Measurements from ENCODE around the gene IFT52. TPM values are rescaled to one million over a fixed set of nuclear protein-coding genes. Genes with fewer than 3 reads are reported as not detected.
"Not testable (repeated sequence)": the region's sequence is repeated elsewhere in the genome, so short reads cannot be mapped to it uniquely, and the experiment has no call there.

IFT52 gene
- polyA plus RNA-seq, 4 donors, result 72.9 to 84.7 (median 77.3) TPM

DNA sequence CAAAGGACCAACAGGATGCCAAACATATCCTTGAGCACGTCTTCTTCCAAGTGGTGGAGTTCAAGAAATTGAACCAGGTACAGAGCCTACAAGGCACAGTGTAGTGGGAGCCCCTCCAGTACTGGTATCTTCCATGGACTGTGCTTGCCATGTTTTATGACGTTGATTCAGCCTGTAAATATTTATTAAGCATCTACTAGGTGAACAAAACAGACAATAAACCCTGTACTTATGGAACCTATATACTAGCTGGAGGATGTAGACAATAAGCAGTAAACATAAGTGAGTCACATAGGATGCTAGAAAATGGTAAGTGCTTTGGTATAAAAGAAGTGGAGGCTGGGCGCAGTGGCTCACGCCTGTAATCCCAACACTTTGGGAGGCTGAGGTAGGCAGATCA, 51.8 kb downstream of the IFT52 start:
- DNase-seq (ENCODE audit: low read depth in 4 of 4, low spot score in 3 of 4), result no peak

DNA sequence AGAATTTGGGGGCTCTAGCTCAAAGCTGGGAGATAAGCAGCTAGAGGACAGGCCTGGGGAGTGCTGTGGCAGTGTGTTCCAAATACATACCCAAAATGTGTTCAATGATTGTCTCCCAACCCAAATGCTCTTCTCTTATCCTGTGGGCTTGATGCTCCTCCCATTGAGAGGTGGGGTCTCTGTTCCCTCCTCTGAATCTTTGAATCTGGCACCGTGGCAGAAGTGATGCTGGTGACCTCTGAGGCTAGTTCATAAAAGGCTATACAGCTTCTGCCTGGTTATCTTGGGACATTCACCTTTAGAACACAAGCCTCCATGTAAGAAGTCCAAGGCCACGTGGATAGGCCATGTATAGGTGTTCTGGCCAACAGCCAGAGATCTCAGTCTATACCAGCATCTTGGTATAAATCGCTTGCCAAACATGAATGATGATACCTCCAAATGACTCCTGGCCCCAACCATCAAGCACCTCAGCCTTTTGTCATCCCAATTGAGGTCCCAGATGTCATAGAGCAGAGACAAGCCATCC, 60.3 kb downstream of the IFT52 start:
- DNase-seq (ENCODE audit: low read depth in 4 of 4, low spot score in 3 of 4), result no peak

DNA sequence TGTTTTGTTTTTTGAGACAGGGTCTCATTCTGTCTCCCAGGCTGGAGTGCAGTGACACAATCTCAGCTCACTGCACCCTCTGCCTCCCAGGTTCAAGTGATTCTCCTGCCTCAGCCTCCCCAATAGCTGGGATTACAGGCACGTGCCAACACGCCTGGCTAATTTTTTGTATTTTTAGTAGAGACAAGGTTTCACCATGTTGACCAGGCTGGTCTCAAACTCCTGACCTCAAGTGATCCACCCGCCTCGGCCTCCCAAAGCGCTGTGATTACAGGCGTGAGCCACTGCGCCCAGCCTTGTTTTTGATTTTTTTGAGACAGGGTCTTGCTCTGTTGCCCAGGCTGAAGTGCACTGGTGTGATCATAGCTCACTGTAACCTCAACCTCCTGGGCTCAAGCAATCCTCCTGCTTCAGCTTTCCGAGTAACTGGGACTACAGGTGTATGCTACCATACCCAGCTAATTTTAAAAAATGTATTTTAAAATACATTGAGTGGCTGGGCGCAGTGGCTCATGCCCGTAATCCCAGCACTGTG, 61.0 kb downstream of the IFT52 start:
- not testable (repeated sequence) for DNase-seq (ENCODE audit: low read depth in 4 of 4, low spot score in 3 of 4)

DNA sequence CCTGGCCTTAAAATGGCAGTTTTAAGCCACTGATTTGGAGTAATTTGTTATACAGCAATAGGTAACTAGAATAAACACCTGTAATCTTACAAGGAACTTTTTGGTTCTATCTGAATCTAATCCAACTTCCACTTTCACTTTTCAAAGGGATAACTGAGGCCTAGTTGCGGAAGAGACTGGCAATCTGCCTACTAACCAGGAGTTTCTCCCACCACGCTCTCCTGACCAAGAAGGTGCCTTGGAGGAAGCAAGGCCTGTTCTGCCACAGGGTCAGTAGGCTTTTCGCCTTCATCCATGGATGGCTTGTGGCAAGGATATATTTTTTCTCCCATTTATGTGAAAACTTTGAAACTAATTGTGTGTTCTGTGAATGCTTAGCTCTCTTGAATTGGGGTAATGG, 63.2 kb downstream of the IFT52 start:
- DNase-seq (ENCODE audit: low read depth in 4 of 4, low spot score in 3 of 4), result no peak

DNA sequence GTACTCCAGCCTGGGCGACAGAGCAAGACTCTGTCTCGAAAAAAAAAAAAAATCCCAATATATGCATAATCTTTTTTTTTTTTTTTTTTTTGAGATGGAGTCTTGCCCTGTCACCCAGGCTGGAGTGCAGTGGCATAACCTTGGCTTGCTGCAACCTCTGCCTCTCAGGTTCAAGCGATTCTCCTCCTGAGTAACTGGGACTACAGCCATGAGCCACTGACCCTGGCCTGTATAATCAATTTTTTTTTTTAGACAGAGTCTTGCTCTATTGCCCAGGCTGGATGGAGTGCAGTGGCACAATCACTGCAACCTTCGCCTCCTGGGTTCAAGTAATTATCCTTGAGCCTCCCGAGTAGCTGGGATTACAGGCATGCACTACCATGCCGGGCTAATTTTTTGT, 64.4 kb downstream of the IFT52 start:
- DNase-seq (ENCODE audit: low read depth in 4 of 4, low spot score in 3 of 4), result not testable (repeated sequence)

DNA sequence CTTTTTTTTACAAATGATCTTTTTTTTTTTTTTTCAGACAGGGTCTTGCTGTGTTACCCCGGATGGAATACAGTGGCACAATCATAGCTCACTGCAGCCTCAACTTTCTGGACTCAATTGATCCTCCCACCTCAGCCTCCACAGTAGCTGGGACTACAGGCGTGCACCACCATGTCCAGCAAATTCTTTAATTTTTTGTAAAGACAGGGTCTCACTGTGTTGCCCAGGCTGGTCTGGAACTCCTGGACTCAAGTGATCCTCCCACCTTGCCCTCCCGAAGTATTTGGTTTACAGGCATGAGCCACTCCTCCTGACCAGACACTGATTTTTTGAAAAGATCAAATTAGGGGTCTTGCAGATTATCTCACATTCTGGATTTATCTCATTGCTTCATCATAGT, 65.2 kb downstream of the IFT52 start:
- no peak for DNase-seq (ENCODE audit: low read depth in 4 of 4, low spot score in 3 of 4)

DNA sequence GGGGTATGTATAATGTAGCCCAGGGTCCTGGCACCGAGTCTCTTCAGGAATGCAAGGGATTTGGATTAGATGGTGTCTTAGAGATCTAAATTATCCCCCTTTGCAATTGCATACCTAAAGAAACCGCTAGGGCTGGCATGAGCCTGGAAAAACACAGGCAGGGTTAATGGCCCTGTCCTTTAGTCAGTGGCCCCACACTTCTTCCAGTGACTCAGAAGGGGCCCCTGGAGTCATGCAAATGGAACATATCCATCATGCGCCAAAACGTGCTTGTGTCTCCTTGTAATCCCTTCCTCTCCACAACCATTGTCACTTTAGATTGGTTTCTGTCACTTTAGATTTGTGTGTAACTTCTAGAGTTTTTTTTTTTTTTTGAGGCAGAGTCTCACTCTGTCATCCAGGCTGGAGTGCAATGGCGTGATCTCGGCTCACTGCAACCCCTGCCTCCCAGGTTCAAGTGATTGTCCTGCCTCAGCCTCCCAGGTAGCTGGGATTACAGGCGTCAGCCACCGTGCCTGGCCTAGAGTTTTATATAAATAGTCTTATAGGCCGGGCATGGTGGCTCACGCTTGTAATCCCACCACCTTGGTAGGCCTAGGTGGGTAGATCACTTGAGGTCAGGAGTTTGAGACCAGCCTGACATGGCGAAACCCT, 67.5 kb downstream of the IFT52 start:
- no peak for DNase-seq (ENCODE audit: low read depth in 4 of 4, low spot score in 3 of 4)

DNA sequence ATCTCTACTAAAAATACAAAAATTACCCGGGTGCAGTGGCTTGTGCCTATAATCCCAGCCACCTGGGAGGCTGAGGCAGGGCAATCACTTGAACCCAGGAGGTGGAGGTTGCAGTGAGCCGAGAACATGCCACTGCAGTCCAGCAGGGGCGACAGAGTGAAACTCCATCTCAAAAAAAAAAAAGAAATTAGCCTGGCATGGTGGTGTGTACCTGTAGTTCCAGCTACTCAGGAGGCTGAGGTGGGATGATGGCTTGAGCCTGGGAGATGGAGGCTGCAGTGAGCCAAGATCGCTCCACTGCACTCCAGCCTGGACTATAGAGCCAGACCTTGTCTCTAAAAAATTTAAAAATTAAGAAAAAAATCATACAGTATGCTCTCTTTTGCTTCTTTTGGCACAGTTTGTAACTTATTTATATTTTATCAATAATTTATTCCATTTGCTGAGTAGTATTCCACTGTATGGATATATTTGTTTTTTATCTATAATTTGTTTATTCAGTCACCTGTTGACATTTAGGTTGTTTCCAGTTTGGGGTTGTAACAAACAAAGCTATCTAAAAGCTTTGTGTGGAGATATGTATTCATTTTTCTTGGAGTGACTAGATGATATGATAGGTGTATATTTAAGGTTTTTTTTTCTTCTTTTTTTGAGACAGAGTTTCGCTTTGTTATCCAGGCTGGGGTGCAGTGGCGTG, 68.1 kb downstream of the IFT52 start:
- DNase-seq (ENCODE audit: low read depth in 4 of 4, low spot score in 3 of 4), result no peak

DNA sequence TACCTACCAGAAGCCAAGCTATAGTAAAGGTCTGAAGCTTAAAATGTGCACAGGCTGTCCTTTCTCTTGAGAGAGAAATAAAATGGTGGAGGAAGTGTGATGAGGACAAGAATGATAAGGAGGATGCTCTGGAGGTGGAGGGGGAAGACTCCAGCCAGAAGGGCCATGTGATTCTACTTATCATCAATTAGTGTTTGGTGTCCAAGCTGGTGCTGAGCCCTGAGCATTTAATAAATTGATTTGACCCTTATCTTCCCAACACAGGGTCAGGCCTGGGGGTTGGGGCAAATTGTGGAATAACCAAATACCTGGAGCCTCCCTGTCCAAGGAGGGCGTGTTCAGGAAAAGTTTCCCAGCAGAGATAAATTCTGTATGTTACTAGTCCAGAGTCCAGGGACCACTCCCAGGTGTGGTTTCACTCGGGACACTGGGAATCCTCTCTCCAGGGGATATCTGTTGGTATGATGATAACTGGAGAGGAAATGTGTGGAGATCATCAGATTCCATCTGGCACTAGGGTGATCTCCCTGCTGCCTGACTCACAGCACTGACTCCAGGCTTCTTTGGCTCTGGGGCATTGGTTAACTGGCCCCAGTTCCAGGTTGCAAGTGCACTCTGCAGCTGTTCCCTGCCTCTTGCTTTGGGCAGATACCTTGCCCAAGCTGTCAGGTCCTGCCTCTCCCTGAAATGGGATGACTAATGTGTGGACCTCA, 72.4 kb downstream of the IFT52 start:
- DNase-seq (ENCODE audit: low read depth in 4 of 4, low spot score in 3 of 4), result no peak

DNA sequence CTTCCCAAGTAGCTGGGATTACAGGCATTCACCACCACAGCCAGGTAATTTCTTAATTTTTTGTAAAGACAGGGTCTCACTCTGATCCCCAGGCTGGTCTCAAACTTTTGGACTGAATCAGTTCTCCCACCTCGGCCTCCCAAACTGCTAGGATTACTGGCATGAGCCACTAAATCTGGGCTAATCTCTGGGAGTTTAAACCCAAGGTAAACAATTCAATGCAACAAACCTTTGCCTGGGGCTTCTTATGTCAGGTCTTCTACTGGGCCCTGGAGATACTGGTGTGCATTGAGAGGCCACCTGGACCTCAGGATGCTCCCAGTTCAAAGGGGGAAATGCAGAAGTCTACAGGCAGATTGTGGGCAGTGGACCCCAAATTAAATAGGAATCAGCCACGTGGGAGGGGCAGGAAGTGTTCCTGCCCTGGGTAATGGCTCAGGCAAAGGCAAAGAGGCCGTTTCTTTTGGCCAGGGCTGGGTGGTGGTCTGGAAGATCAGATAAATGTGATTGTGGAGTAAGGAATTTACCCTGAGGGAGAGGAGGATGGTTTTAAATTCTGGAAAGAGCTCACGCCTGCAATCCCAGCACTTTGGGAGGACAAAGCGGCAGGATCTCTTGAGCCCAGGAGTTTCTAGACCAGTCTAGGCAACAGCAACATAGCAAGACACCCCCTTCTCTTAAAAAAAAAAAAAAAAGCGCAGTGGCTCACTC, 74.9 kb downstream of the IFT52 start:
- no peak for DNase-seq (ENCODE audit: low read depth in 4 of 4, low spot score in 3 of 4)

DNA sequence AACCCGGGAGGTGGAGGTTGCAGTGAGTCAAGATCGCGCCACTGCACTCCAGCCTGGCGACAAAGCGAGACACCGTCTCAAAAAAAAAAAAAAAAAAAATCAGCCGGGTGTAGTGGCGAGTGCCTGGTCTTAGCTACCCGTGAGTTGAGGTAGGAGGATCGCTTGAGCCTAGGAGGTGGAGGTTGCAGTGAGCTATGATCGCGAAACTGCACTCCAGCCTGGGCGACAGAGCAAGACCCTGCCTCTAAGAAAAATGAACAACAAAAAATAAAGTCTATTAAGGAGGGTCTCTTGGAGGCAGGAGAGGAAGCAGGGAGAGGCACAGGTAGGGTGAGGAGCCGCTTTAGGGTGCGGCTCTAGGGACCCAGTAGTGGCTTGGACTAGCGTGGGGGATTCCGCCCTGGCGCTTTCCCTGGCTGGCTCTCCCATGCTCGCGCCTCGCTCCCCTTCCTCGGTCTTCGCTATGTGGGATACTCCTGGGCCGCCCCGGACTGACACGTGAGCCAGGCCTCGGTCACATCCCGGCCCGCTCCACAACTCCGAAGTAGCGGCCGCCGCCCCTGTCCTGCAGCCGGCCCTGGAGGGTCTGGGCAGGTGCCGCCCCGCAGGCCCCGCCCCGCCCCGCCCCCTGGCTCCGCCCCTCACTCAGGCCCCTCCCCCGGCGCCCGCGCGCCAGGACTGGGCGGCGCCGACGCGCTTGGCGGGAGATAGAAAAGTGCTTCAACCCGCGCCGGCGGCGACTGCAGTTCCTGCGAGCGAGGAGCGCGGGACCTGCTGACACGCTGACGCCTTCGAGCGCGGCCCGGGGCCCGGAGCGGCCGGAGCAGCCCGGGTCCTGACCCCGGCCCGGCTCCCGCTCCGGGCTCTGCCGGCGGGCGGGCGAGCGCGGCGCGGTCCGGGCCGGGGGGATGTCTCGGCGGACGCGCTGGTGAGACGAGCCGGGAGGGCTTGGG, 75.9 kb downstream of the IFT52 start, which contains the start of gene MYBL2:
MYBL2 (plus strand) TSS at position 739 of the 953 bp plus-strand sequence; CDS start at position 909, 170 bp downstream.
- peak in 2 of 4 donors; percentile 44 to 56 for DNase-seq (ENCODE audit: low read depth in 4 of 4, low spot score in 3 of 4)

DNA sequence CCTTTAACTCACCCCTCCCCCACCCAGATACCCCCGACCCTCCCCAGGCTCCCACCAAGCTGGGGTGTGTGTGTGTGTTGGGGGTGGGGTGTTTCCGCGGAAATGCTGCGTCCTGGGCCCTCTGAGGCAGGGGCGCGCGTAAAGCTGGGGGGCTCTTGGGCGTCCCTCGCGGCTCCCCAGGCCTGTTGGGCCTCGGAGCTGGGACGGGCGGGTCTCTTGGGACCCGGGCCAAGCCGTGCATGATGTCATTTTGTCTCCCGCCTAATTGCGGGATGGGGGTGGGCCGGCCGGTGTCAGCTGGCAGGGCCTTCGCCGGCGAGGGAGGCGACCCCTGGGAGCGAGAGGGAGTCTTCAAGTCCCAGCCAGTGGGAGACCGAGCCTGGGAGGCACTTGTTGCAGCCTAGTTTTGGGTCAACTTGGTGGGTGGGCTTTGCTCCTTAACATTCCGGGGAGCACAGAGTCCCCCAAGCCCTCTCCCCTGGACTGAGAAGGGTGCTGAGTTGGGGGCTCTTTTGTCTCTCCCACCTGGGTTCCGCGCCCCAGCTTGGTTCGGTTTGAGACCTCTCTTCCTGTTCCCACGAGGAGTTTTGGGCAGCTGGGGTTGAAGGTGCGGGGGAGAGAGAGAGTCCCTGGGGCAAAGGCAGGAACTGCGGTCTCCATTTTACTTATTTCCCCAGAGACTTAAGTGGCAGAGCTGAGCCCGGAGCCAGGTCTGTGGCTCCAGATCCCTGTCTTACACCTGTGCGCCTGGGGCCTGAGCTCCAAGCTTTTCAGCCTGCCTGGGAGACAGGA, 76.8 kb downstream of the IFT52 start:
- DNase-seq (ENCODE audit: low read depth in 4 of 4, low spot score in 3 of 4), result no peak

DNA sequence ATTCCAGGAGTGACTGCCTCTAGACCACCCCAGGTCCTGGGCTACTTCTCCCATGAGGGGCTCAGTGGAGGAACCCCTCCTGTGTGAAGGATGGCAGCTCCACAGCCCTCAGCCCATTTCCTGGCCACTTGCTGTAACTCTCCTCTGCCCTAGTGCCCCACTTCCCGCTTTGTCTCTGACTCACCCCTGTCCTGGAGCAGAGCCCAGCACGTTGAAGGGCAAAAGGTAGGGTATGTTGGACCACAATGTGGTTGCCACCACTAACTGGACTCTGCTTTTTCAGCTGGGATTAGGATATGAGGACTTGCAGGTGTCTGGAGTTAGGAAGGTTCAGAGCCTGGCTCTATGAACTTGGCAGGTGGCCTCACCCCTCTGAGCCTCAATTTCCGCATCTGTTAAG, 78.6 kb downstream of the IFT52 start:
- no peak for DNase-seq (ENCODE audit: low read depth in 4 of 4, low spot score in 3 of 4)

DNA sequence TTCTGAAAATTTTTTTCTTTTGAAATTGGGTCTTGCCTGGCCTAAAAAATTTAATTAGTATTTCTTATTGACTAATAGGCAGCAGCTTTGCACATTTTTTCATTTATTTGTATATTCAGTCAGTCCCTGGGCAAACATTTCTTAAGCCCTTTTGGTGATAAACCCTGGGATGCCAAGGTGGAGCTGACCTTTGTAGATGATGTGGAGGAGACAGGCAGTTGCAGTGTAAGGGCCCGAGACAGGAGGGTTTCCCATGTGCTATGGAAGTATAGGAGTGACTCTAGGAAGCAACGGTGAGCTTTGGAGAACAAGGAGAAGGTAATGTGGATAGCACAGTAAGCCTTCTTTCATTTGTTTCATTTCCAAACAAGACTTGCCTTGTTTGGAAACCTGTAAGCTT, 79.7 kb downstream of the IFT52 start:
- DNase-seq (ENCODE audit: low read depth in 4 of 4, low spot score in 3 of 4), result no peak

DNA sequence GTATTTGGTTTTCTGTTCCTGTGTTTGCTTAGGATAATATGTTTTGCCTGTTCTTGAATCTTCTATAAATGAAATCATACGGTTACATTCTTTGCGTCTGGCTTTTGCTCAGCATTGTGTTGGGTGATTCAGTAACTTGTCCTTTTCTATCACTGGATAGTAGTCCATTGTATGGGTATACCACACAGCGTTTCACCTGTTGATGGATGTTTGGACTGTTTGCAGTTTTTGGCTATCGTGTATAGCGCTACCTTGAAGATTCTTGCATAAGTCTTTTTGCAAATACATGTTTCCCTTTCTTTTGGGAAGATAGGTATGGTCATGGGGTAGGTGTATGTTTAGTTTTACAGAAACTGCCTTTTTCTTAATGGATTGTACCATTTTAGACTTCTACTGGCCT, 85.6 kb downstream of the IFT52 start:
- no peak for DNase-seq (ENCODE audit: low read depth in 4 of 4, low spot score in 3 of 4)

DNA sequence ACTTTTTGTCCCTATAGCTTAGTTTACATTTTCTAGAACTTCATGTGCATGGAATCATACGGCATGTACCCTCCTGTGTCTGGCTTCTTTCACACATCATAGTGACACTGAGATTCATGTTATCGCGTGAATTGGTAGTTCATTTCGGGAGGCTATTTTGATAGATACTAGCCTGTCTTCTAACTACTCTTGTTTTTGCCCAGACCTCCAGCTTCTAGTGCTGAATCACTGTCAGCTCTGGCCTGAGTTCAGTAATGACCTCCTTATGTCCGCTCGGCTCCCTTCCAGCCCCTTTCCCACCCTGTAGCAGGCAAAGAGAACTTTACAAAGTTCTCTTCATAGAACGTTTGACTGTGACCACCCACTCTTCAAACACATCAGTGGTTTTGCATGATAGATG, 90.2 kb downstream of the IFT52 start:
- DNase-seq (ENCODE audit: low read depth in 4 of 4, low spot score in 3 of 4), result no peak

DNA sequence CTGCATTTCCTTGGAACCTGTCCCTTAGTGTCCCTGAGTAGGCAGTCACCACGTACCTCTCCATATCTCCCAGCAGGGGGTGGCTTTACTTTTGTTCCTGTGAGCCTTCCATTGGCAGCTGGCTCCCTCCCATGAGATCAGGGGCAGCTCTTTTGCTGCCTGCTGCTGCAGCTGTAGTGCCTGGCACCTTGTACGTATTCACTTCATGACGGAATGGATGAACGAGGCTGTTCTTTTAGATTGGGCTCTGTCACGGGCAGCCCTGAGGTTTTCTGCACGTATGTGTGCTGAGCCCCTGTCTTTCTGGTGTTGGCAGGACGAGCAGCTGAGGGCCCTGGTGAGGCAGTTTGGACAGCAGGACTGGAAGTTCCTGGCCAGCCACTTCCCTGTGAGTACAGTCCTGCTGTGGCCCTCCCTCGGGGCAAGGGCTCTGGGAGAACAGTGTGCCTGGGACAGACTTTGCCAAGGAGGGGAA, 90.8 kb downstream of the IFT52 start:
- no peak for DNase-seq (ENCODE audit: low read depth in 4 of 4, low spot score in 3 of 4)

DNA sequence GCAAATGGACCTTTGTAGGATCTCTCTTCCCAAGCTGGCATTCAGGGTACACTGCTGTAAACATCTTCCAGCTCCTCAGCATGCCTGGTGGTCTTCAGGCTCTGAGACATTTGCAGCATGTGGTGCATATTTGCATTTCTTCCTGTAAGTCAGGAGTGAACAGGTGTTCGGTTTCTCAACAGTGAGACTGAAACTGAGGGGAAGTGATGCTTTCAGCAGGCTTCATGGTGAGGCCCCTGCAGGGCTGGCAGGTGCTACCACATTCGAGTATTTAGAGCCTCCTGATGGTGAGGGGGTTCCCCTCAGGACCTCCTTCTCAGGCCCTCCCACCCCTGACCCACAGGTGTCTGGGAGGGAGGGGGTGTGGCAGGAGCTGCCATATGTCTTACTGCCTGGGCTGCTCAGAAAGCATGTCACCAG, 91.3 kb downstream of the IFT52 start:
- DNase-seq (ENCODE audit: low read depth in 4 of 4, low spot score in 3 of 4), result no peak
